Neutrophil (primary cell): ENCODE data around the gene LINGO1.

Experiments used
- H3K27ac ChIP-seq: fragments of 200-600 bp; sonication (generic); 2 replicates; pipeline ENCODE4 v1.5.1; 2016; ENCODE audit warnings: mild to moderate bottlenecking, moderate library complexity
- H3K27me3 ChIP-seq: fragments of 200-600 bp; sonication (generic); 2 replicates; pipeline ENCODE4 v1.6.0; 2016; ENCODE audit warnings: mild to moderate bottlenecking
- H3K36me3 ChIP-seq: fragments of 200-600 bp; sonication (generic); 2 replicates; pipeline ENCODE4 v1.5.1; 2017
- H3K4me1 ChIP-seq, 2 experiments: fragments of 200-600 bp in 1 of 2; sonication (generic) in 1 of 2; 1 replicate in 1 of 2; 2 replicates in 1 of 2; pipeline versions ENCODE4 v1.5.1 to v1.6.1; 2013 to 2016; ENCODE audit warnings: low read depth in 1 of 2, low read length in 1 of 2, mild to moderate bottlenecking in 1 of 2, moderate library complexity in 1 of 2; ENCODE audit not compliant: control insufficient read depth in 1 of 2, insufficient read depth in 1 of 2
- H3K4me3 ChIP-seq, 2 experiments: fragments of 200-600 bp in 1 of 2; sonication (generic) in 1 of 2; 1 replicate in 1 of 2; 2 replicates in 1 of 2; pipeline ENCODE4 v1.5.1; 2013 to 2016; ENCODE audit warnings: low read depth in 1 of 2, low read length in 1 of 2, mild to moderate bottlenecking in 1 of 2, moderate library complexity in 1 of 2
- H3K9me3 ChIP-seq: fragments of 200-600 bp; sonication (generic); 2 replicates; pipeline ENCODE4 v1.5.1; 2016
- TF ChIP-seq, protein P1 (sequence below): fragments of 200-600 bp; sonication (generic); IDR thresholded peaks from 2 replicates; pipeline ENCODE4 v1.5.1; 2016; ENCODE audit warnings: antibody characterized with exemption

LINGO1 gene

GRCh38 chr15:77581896-77582569 is 50.7 kb downstream of the LINGO1 start:
- H3K4me3 ChIP-seq, result no peak overlapping the region
- no peaks in the 10 kb centered on the region for H3K36me3 ChIP-seq
- H3K27ac ChIP-seq, result no peak overlapping the region
- H3K4me1 ChIP-seq, result no peaks in the 10 kb centered on the region
- TF ChIP-seq, protein P1, sequence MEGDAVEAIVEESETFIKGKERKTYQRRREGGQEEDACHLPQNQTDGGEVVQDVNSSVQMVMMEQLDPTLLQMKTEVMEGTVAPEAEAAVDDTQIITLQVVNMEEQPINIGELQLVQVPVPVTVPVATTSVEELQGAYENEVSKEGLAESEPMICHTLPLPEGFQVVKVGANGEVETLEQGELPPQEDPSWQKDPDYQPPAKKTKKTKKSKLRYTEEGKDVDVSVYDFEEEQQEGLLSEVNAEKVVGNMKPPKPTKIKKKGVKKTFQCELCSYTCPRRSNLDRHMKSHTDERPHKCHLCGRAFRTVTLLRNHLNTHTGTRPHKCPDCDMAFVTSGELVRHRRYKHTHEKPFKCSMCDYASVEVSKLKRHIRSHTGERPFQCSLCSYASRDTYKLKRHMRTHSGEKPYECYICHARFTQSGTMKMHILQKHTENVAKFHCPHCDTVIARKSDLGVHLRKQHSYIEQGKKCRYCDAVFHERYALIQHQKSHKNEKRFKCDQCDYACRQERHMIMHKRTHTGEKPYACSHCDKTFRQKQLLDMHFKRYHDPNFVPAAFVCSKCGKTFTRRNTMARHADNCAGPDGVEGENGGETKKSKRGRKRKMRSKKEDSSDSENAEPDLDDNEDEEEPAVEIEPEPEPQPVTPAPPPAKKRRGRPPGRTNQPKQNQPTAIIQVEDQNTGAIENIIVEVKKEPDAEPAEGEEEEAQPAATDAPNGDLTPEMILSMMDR, result no peak
- H3K9me3 ChIP-seq, result no peaks in the 10 kb centered on the region
- no peaks in the 10 kb centered on the region for H3K27me3 ChIP-seq

GRCh38 chr15:77580996-77581682 is 51.6 kb downstream of the LINGO1 start:
- Histone ChIP-seq H3K9me3 (no peaks in the 10 kb centered on the region), H3K4me1 (no peaks in the 10 kb centered on the region), H3K27ac (no peak overlapping the region), H3K36me3 (no peaks in the 10 kb centered on the region), H3K27me3 (no peaks in the 10 kb centered on the region), H3K4me3 (no peak overlapping the region)
- TF ChIP-seq, protein P1, result no peak

DNA sequence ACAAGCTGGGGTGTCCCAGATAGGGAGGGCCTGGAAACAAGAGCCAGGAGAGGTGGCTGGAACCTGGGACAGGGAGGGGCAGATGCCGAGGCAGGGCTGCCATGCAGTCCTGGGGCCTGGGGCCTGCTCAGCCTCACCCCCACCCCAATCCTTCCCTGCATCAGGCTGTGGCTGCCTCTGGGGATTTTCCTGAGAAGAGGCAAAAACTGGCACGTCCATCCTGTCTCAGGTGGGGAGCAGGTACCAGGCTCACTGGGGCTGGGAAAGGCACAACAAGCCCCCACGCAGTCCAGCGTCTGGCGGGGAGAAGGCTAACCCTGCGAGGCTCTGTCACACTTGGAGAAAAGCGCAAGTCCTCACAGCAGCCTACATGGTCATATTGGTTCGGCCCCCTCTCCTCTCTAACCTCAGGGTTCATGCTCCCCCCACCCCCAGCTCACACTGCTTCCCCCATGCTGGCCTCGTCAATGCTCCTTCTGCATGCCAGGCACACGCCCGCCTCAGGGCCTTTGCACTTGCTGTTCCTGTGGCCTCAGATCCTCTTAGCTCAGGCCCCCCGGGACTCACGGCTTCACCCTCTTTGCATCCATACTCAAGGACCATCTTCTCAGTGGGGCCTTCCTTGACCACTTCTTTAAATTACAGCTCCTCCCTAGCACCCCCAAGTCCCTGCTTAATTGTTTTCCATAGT is 53.1 kb downstream of the LINGO1 start:
- no peaks in the 10 kb centered on the region for H3K36me3 ChIP-seq
- peaks cover 3% of the 10 kb centered on the region for H3K27me3 ChIP-seq
- TF ChIP-seq, protein P1, result no peak
- H3K4me1 ChIP-seq, result no peaks in the 10 kb centered on the region
- H3K4me3 ChIP-seq, result no peak overlapping the region
- no peaks in the 10 kb centered on the region for H3K9me3 ChIP-seq
- no peak overlapping the region for H3K27ac ChIP-seq

DNA sequence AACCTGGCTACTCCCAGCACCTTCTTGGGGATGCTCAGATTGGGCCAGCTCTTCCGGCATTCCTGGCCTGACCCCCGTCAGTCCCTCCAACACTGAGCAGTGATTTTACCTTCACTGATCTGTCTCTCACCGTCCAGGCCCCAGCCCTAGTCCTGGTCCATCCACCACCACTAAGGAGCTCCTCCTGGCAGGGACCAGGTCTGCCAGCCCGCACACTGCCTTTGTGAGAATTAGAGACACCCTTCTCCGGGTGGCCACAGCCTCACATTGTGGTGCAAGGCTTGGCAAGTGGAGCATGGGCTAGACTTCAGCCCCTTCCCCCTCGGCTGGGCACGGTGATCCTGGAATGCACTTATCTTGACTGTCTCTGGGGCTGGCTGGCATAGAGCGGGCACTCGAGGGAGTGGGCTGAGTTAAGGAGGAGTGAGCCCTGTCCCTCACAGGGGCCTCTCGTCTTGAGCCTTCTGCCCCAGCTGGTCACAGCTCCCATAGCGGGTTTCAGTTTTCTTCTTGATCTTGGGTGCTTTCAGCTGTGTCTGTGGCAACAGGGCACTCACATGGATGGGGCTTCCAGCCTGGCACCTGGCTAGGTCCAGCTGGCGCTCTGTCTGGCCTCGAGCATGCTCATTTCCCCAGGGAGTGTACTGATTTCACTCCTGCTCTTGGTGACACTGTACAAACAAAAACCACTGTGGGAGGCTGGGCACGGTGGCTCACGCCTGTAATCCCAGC is 53.9 kb downstream of the LINGO1 start:
- H3K27me3 ChIP-seq, result peaks cover 3% of the 10 kb centered on the region
- H3K4me3 ChIP-seq, result no peak overlapping the region
- TF ChIP-seq, protein P1, result no peak

DNA sequence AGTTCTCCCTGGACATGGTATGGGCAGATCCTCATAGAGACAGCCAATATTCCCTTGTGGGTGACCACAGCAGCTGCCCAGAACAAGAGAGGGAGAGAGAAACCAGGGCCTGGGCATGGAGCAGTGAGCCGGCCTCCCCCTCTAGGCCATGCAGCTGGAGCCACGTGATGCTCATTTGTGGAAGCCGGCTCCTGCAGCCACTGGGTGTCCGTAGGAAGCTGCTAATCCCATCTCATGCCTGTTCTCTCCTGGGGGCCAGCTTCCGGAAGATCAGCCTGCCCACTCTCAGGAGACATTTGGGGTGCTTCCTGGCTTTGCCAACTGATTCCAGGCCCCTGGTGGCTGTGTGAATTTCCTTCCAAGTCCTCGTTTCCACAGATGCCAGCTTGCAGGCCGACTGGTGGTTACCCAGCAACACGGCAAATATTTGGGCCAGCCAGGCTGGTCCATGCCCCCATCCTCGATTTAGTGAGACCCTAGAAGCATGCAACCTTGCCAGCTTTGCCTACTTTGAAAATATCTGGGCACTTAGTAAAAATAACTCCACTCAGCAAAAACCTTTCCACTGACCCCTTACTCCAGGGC is 55.3 kb downstream of the LINGO1 start:
- no peak overlapping the region for H3K27ac ChIP-seq
- no peak overlapping the region for H3K4me3 ChIP-seq
- no peaks in the 10 kb centered on the region for H3K4me1 ChIP-seq
- no peaks in the 10 kb centered on the region for H3K9me3 ChIP-seq
- TF ChIP-seq, protein P1, result no peak
- H3K36me3 ChIP-seq, result no peaks in the 10 kb centered on the region
- H3K27me3 ChIP-seq, result peaks cover 3% of the 10 kb centered on the region

More for the DNA sequence above, 53.9 kb downstream of the LINGO1 start:
- Histone ChIP-seq H3K27ac (no peak overlapping the region), H3K9me3 (no peaks in the 10 kb centered on the region), H3K36me3 (no peaks in the 10 kb centered on the region), H3K4me1 (no peaks in the 10 kb centered on the region)
